HUES48 (cell line): ENCODE measurements around the gene STK40.

Experiments used
- H3K27ac ChIP-seq: one replicate; pipeline ENCODE4 v1.7.0; 2013; ENCODE audit warnings: low read depth, low read length, inconsistent platforms
- H3K27me3 ChIP-seq: 2 replicates; pipeline ENCODE4 v1.6.1; 2013; ENCODE audit warnings: mild to moderate bottlenecking, low read length; ENCODE audit not compliant: control insufficient read depth, insufficient read depth
- H3K36me3 ChIP-seq: 2 replicates; pipeline ENCODE4 v1.6.1; 2013; ENCODE audit warnings: low read length; ENCODE audit not compliant: control insufficient read depth, insufficient read depth
- H3K4me1 ChIP-seq: 2 replicates; pipeline ENCODE4 v1.6.1; 2013; ENCODE audit warnings: mild to moderate bottlenecking, low read length; ENCODE audit not compliant: control insufficient read depth, insufficient read depth
- H3K4me3 ChIP-seq: 2 replicates; pipeline ENCODE4 v1.5.1; 2013; ENCODE audit warnings: mild to moderate bottlenecking, low read depth, low read length
- H3K9ac ChIP-seq: 2 replicates; pipeline ENCODE4 v1.6.1; 2013; ENCODE audit warnings: mild to moderate bottlenecking, low read depth, low read length, moderate library complexity
- H3K9me3 ChIP-seq: 2 replicates; pipeline ENCODE4 v1.6.1; 2013; ENCODE audit warnings: low read length; ENCODE audit not compliant: control insufficient read depth, insufficient read depth

Gene STK40

DNA sequence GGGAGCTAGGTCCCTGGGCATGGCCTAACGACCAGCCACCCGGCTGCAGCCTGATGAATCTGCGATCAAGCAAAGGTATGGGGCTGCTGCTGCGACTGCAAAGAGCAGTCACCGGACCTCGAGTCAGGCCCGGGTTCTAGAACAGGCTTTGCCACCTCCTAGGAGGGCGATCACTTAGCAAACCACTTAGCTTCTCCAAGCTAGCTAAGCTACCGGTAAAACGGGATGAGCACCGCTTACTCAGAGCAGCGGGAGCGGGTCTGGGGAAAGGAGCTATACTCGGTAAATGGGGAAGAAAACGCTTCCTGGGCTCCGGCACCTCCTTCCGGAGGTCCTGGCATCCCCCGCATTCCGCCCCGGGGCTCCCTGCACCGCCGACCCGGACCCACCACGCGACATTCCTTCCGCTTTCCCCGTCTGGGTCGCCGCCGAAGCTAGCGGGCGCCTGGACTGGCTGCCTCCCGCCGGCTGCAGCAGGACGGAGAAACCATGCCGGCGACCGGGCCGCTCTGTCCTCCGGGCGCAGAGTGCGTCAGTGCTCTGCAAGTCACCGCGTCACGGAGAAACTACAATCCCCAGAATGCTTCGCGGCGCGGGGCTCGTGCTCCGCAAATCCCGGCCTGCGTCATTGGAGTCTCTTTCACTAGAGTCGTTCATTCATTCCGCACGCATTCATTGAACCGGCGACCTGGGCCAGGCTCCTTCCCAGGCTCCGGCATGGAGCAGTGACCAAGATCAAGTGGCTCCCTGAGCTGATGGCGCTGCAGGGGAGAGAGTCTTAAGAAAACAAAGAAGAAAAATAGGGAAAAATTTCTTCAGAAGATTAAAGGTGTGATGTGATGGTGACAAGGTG is 11.9 kb upstream of the STK40 start, which contains the start of gene LSM10:
Gene LSM10, minus strand, starts transcription at position 531 of the 853 bp plus-strand sequence. CDS start 3,779 bp downstream, outside the sequence.
- no peaks in the 10 kb centered on the region for H3K9me3 ChIP-seq
- H3K36me3 ChIP-seq = peaks cover 17% of the 10 kb centered on the region
- H3K27ac ChIP-seq = peak within 1 kb of the TSS; percentile 86
- H3K4me3 ChIP-seq = peak within 1 kb of the TSS; percentile 81
- H3K27me3 ChIP-seq = no peaks in the 10 kb centered on the region
- peak within 1 kb of the TSS; percentile 80 for H3K9ac ChIP-seq
- H3K4me1 ChIP-seq = peaks cover 4% of the 10 kb centered on the region; the same call in 1 of the 2 replicates

- Histone ChIP-seq H3K4me1 (peaks cover 4% of the 10 kb centered on the region; the same call in 1 of the 2 replicates), H3K27ac (peak overlapping the region; percentile 86), H3K36me3 (peaks cover 22% of the 10 kb centered on the region), H3K4me3 (peak overlapping the region; percentile 81), H3K27me3 (no peaks in the 10 kb centered on the region), H3K9ac (peak overlapping the region; percentile 80), H3K9me3 (no peaks in the 10 kb centered on the region)
Observed at GRCh38 chr1:36397083-36397377, 11.3 kb upstream of the STK40 start.

DNA sequence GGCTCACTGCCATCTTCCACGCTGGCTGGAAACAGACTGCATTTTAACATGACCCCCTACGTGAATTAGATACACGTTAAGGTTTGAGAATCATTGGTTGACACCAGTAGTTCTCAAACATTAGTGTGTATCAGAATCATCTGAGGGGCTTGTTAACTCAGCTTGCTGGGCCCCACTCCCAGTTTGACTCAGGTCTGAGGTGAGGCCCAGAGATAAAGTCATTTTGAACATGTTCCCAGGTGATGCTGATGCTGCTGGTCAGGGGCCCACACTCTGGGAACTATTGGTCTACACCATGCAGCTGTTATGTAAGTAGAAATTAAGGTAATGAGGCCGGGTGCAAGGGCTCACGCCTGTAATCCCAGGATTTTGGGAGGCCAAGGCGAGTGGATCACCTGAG is 10.6 kb upstream of the STK40 start:
- no peak overlapping the region for H3K27ac ChIP-seq

DNA sequence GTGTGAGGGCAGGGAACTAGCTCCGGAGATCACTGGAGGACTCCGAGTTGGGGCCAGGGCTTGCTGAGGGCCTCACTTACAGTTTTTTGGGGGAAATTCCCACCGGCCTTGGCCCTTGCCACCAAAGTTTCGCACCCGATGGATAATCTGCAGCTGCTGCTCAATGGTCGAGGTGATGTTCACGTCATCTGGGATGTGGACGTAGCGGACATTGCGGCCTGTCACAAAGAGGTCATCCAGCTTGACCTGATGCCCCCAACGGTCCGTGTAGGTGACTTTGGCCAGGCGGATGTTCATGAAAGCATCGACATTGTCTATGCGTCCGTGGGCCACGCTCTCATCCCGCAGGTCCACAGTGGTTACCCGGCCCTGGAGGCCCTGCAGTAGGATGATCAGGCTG is 8.0 kb upstream of the STK40 start:
- Histone ChIP-seq H3K9me3 (no peaks in the 10 kb centered on the region), H3K4me3 (no peak overlapping the region), H3K4me1 (no peaks in the 10 kb centered on the region), H3K27me3 (no peaks in the 10 kb centered on the region), H3K9ac (no peak overlapping the region), H3K36me3 (peaks cover 35% of the 10 kb centered on the region), H3K27ac (no peak overlapping the region)

More for the DNA sequence above, 10.6 kb upstream of the STK40 start:
- H3K4me3 ChIP-seq = no peak overlapping the region
- no peaks in the 10 kb centered on the region for H3K27me3 ChIP-seq
- no peak overlapping the region for H3K9ac ChIP-seq
- H3K4me1 ChIP-seq = peaks cover 4% of the 10 kb centered on the region; the same call in 1 of the 2 replicates
- peaks cover 28% of the 10 kb centered on the region for H3K36me3 ChIP-seq
- no peaks in the 10 kb centered on the region for H3K9me3 ChIP-seq

DNA sequence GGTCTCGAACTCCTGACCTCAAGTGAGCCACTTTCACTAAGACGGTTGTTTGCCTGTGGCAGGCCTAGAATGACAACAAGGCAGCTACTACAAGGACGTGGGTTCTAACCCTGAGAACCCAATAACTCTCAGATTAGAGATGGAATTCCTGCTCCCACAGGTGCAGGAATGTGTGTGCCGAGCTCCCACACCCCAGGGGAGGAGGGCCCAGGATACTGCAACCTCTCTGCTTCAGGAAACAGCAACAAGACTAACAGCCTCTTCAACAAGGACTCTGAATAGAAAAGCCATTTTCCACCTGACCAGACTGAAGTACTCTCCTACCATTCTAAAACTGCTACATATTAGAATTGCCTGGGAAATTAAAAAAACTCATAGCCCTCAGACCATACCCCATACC is 7.1 kb upstream of the STK40 start:
- Histone ChIP-seq H3K4me1 (peaks cover under 1% of the 10 kb centered on the region; the same call in 1 of the 2 replicates), H3K4me3 (no peak overlapping the region), H3K36me3 (peaks cover 37% of the 10 kb centered on the region)

GRCh38 chr1:36391271-36391670 is 5.5 kb upstream of the STK40 start:
- no peaks in the 10 kb centered on the region for H3K27me3 ChIP-seq
- no peak overlapping the region for H3K27ac ChIP-seq
- H3K9ac ChIP-seq = no peak overlapping the region
- H3K4me1 ChIP-seq = peaks cover 14% of the 10 kb centered on the region
- no peaks in the 10 kb centered on the region for H3K9me3 ChIP-seq
- H3K4me3 ChIP-seq = no peak overlapping the region
- peaks cover 39% of the 10 kb centered on the region for H3K36me3 ChIP-seq

More for the DNA sequence above, 7.1 kb upstream of the STK40 start:
- Histone ChIP-seq H3K9ac (no peak overlapping the region), H3K27ac (no peak overlapping the region), H3K27me3 (no peaks in the 10 kb centered on the region), H3K9me3 (no peaks in the 10 kb centered on the region)

- H3K27me3 ChIP-seq = no peaks in the 10 kb centered on the region
- H3K4me1 ChIP-seq = peaks cover 14% of the 10 kb centered on the region
- H3K9me3 ChIP-seq = no peaks in the 10 kb centered on the region
- no peak overlapping the region for H3K9ac ChIP-seq
- H3K36me3 ChIP-seq = peaks cover 39% of the 10 kb centered on the region
- H3K27ac ChIP-seq = no peak overlapping the region
- no peak overlapping the region for H3K4me3 ChIP-seq
Observed at GRCh38 chr1:36390411-36390810, 4.7 kb upstream of the STK40 start.

DNA sequence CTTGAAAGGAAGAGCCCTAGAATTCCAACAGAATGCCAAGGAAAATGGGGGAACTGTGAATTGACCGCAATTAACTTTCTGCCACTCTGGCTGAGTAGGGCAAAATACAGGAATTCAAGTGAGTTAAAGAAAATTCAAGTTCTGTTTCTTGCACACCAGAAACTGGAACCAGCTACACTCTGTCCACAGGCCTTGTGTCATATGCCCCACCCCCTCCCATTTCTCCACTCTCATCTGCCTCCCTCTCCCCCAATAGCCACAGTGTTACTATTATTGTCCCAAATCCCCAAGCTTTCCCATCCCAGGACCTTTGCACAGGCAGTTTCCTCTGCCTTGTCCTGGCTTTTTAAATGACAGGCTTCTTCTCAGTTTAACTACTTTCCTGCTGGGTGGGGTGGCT is 4.3 kb upstream of the STK40 start:
- H3K4me1 ChIP-seq = peaks cover 14% of the 10 kb centered on the region
- peaks cover 39% of the 10 kb centered on the region for H3K36me3 ChIP-seq
- no peak overlapping the region for H3K9ac ChIP-seq
- H3K27me3 ChIP-seq = no peaks in the 10 kb centered on the region
- H3K27ac ChIP-seq = no peak overlapping the region
- no peak overlapping the region for H3K4me3 ChIP-seq
- H3K9me3 ChIP-seq = no peaks in the 10 kb centered on the region

DNA sequence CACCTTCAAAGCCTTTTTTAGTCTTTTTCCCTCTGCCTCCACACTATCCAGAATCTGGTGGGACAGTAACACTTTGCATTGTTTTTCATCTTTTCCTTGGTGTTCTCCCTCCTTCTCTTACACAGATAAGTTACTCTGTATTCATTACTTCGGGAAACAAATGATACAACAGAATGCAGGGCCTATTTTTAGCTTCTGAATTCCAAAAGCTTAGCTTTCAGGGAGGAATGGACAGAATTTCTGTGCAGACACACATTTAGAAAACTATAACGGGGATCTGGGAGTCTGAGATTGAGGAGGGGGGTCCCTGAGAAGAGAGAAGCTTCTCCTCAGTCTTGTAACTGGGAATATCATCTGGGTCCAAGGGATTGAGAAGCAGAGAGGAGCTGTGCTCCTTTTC is 3.5 kb upstream of the STK40 start:
- Histone ChIP-seq H3K4me1 (peaks cover 18% of the 10 kb centered on the region), H3K36me3 (peaks cover 38% of the 10 kb centered on the region), H3K9ac (no peak overlapping the region), H3K27ac (no peak overlapping the region), H3K27me3 (no peaks in the 10 kb centered on the region), H3K9me3 (no peaks in the 10 kb centered on the region), H3K4me3 (no peak overlapping the region)

DNA sequence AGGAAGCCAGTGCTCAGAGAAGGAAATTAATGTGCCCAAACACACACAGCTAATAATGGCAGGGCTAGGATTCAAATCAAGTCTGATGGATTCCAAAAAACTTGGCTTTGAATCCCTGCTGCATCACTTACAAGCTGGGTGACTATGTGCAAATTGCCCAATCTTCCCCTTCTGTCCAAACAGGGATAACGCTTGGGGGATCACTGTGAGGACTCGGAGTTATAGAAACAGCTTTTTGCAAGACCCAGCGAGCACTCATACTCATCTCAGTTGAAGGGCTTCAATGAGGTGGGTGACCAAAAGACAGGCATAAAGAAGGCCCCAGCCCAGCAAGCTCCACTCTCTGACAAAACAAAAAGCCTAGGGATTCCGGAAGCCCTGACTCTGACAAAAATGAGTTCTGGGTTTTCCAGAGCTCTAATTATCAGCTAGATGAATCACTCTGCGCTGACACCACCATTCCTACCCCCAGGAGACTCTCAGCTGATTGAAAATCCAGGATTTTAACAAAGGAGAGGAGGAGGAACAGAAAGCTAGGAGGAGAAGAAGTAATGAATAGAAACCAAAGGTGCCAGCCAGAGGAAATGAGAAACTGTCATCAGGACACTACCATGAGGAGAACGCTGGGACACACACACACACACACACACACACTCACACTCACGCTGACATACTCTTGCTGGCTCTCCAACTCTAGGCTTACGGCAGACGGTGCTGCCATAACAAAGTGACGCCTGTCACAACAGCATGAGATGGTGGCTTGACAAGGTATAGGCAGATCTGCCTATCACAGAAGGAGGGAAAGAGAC is 1.6 kb upstream of the STK40 start:
- H3K4me1 ChIP-seq = peaks cover 19% of the 10 kb centered on the region
- peak overlapping the region; percentile 99 for H3K27ac ChIP-seq
- peak overlapping the region; percentile 96 for H3K9ac ChIP-seq
- H3K27me3 ChIP-seq = no peaks in the 10 kb centered on the region
- H3K9me3 ChIP-seq = no peaks in the 10 kb centered on the region
- H3K4me3 ChIP-seq = peak overlapping the region; percentile 73
- H3K36me3 ChIP-seq = peaks cover 19% of the 10 kb centered on the region
